ENCODE data around the gene HDAC4.

- TF ChIP-seq ZFP37 (tag by site-specific recombination; IDR thresholded peaks at IDR 0.05): no peak
- no peak for TF ChIP-seq ZBTB44 (tag by site-specific recombination; IDR thresholded peaks at IDR 0.05)
- TF ChIP-seq CTCF (tag by site-specific recombination; IDR thresholded peaks at IDR 0.05): no peak
- no peak for TF ChIP-seq YY1 (tag by site-specific recombination; IDR thresholded peaks at IDR 0.05)
- no peak for TF ChIP-seq ZSCAN30 (tag by site-specific recombination; IDR thresholded peaks at IDR 0.05)
- TF ChIP-seq ZNF239 (tag by site-specific recombination; IDR thresholded peaks at IDR 0.05): no peak
- no peak for TF ChIP-seq ZNF792 (tag by site-specific recombination; IDR thresholded peaks at IDR 0.05)
- no peak for TF ChIP-seq ZNF274 (IDR thresholded peaks at IDR 0.05; ENCODE audit: low read length)
- TF ChIP-seq ZNF274 (tag by site-specific recombination; IDR thresholded peaks at IDR 0.05; ENCODE audit: borderline replicate concordance): no peak
- TF ChIP-seq ZNF433 (tag by site-specific recombination; IDR thresholded peaks at IDR 0.05; ENCODE audit: low read depth): no peak
- TF ChIP-seq TCF7L2 (IDR thresholded peaks at IDR 0.05; ENCODE audit: borderline replicate concordance, low read depth, low read length): no peak
- no peak for TF ChIP-seq ZEB2 (tag by site-specific recombination; IDR thresholded peaks at IDR 0.05)
These were observed 271.5 kb downstream of the HDAC4 start for GRCh38 chr2:239129147-239129920.
